GM19455 (cell line): Measurements from ENCODE around the gene ZNF521.

ENCODE experiments used
- ATAC-seq: cut with Tn5 transposase; IDR thresholded peaks from one replicate; pipeline ENCODE4 v1.9.1; 2021; ENCODE audit not compliant: unreplicated experiment

The ZNF521 gene

GRCh38 chr18:25340762-25341161 lies 11.2 kb downstream of the ZNF521 start:
- no peak for ATAC-seq

- ATAC-seq, result no peak
These were observed 16.3 kb downstream of the ZNF521 start for GRCh38 chr18:25335676-25336075.

- no peak for ATAC-seq
These were observed 16.9 kb downstream of the ZNF521 start for GRCh38 chr18:25335062-25335461.

- no peak for ATAC-seq
These were observed 17.4 kb downstream of the ZNF521 start for GRCh38 chr18:25334588-25334987.

- ATAC-seq, result no peak
These were observed 20.0 kb downstream of the ZNF521 start for GRCh38 chr18:25332002-25332401.

GRCh38 chr18:25329783-25330182 lies 22.2 kb downstream of the ZNF521 start:
- ATAC-seq, result no peak

GRCh38 chr18:25327584-25327983 lies 24.4 kb downstream of the ZNF521 start:
- ATAC-seq, result no peak

GRCh38 chr18:25326361-25326952 lies 25.5 kb downstream of the ZNF521 start:
- no peak for ATAC-seq

GRCh38 chr18:25322806-25323205 lies 29.2 kb downstream of the ZNF521 start:
- ATAC-seq, result no peak

GRCh38 chr18:25316381-25317018 lies 35.5 kb downstream of the ZNF521 start:
- ATAC-seq, result no peak

- ATAC-seq, result no peak
These were observed 37.2 kb downstream of the ZNF521 start for GRCh38 chr18:25314838-25315190.

GRCh38 chr18:25314151-25314837 lies 37.7 kb downstream of the ZNF521 start:
- no peak for ATAC-seq

- ATAC-seq, result no peak
These were observed 38.7 kb downstream of the ZNF521 start for GRCh38 chr18:25313268-25313667.

- ATAC-seq, result no peak
These were observed 41.9 kb downstream of the ZNF521 start for GRCh38 chr18:25310045-25310444.

GRCh38 chr18:25308381-25308780 lies 43.6 kb downstream of the ZNF521 start:
- ATAC-seq, result no peak

GRCh38 chr18:25307192-25307591 lies 44.8 kb downstream of the ZNF521 start:
- no peak for ATAC-seq

- ATAC-seq, result no peak
These were observed 45.3 kb downstream of the ZNF521 start for GRCh38 chr18:25306671-25307070.

- no peak for ATAC-seq
These were observed 46.4 kb downstream of the ZNF521 start for GRCh38 chr18:25305584-25305983.

- ATAC-seq, result no peak
These were observed 51.5 kb downstream of the ZNF521 start for GRCh38 chr18:25300492-25300891.

GRCh38 chr18:25299426-25300300 lies 52.3 kb downstream of the ZNF521 start:
- ATAC-seq, result no peak

- no peak for ATAC-seq
These were observed 53.1 kb downstream of the ZNF521 start for GRCh38 chr18:25298853-25299274.
